Stimulated activated CD8-positive, alpha-beta memory T cell treated with anti-CD3 and anti-CD28 coated beads, Interleukin-15, amount 100 ng/mL, for 24 hours (primary cell): Measurements from ENCODE around the gene RAB3C.
"Not testable (repeated sequence)": the region's sequence is repeated elsewhere in the genome, so short reads cannot be mapped to it uniquely, and the experiment has no call there.

Experiments used
- DNase-seq: peaks from one replicate; pipeline ENCODE4 v3.0.0-alpha.2; 2020; ENCODE audit warnings: low read depth

Gene RAB3C

GRCh38 chr5:58602889-58603288, 20.0 kb downstream of the RAB3C start:
- not testable (repeated sequence) for DNase-seq

GRCh38 chr5:58606064-58606463, 23.2 kb downstream of the RAB3C start:
- no peak for DNase-seq

- no peak for DNase-seq
These were observed 33.1 kb downstream of the RAB3C start for GRCh38 chr5:58615972-58616371.

GRCh38 chr5:58617241-58617640, 34.4 kb downstream of the RAB3C start:
- DNase-seq: no peak

GRCh38 chr5:58620336-58620735, 37.5 kb downstream of the RAB3C start:
- no peak for DNase-seq

- DNase-seq: no peak
These were observed 40.3 kb downstream of the RAB3C start for GRCh38 chr5:58622936-58623871.

GRCh38 chr5:58628626-58629025, 45.8 kb downstream of the RAB3C start:
- no peak for DNase-seq

GRCh38 chr5:58629271-58630159, 46.6 kb downstream of the RAB3C start:
- no peak for DNase-seq

- no peak for DNase-seq
These were observed 49.0 kb downstream of the RAB3C start for GRCh38 chr5:58631895-58632294.

GRCh38 chr5:58635416-58635815, 52.5 kb downstream of the RAB3C start:
- DNase-seq: no peak

GRCh38 chr5:58640011-58640410, 57.1 kb downstream of the RAB3C start:
- DNase-seq: no peak

- no peak for DNase-seq
These were observed 58.7 kb downstream of the RAB3C start for GRCh38 chr5:58641533-58641932.

GRCh38 chr5:58648846-58649245, 66.0 kb downstream of the RAB3C start:
- no peak for DNase-seq

GRCh38 chr5:58649716-58650115, 66.8 kb downstream of the RAB3C start:
- no peak for DNase-seq

GRCh38 chr5:58653521-58653920, 70.6 kb downstream of the RAB3C start:
- no peak for DNase-seq

- no peak for DNase-seq
These were observed 83.3 kb downstream of the RAB3C start for GRCh38 chr5:58666141-58666540.

GRCh38 chr5:58666598-58667581, 84.0 kb downstream of the RAB3C start:
- no peak for DNase-seq

GRCh38 chr5:58670582-58670981, 87.7 kb downstream of the RAB3C start:
- DNase-seq: no peak

GRCh38 chr5:58671155-58671554, 88.3 kb downstream of the RAB3C start:
- DNase-seq: no peak

- DNase-seq: no peak
These were observed 89.6 kb downstream of the RAB3C start for GRCh38 chr5:58672521-58672920.

GRCh38 chr5:58674070-58674469, 91.2 kb downstream of the RAB3C start:
- no peak for DNase-seq

GRCh38 chr5:58674711-58675110, 91.8 kb downstream of the RAB3C start:
- no peak for DNase-seq
